ENCODE data around the gene MRPL4. TPM values are rescaled to one million over a fixed set of nuclear protein-coding genes. Genes with fewer than 3 reads are reported as not detected.

Gene MRPL4
- total and polyA plus RNA-seq, 10 of the 15 experiments (the other 5 are each of a cell fraction or from before 2014, with no cell fraction given), result 0.79 to 221 (median 112) TPM

DNA sequence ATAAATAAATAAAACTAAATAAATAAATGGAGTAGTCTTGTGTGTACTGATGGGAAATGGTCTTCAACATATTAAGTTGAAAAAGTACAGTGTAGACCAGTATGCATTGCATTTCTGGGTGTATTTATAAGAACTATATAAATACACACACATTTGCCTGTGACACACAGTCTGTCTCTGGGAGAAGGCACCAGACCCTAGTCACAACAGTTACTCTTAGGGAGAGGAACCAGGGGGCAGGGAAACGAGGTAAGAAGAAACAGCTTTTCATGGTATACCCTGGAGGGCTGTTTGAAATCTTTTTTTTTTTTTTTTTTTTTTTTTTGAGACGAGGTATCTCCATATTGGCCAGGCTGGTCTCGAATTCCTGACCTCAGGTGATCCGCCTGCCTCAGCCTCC, 18.1 kb upstream of the MRPL4 start (continued):
- TF ChIP-seq, protein P1, sequence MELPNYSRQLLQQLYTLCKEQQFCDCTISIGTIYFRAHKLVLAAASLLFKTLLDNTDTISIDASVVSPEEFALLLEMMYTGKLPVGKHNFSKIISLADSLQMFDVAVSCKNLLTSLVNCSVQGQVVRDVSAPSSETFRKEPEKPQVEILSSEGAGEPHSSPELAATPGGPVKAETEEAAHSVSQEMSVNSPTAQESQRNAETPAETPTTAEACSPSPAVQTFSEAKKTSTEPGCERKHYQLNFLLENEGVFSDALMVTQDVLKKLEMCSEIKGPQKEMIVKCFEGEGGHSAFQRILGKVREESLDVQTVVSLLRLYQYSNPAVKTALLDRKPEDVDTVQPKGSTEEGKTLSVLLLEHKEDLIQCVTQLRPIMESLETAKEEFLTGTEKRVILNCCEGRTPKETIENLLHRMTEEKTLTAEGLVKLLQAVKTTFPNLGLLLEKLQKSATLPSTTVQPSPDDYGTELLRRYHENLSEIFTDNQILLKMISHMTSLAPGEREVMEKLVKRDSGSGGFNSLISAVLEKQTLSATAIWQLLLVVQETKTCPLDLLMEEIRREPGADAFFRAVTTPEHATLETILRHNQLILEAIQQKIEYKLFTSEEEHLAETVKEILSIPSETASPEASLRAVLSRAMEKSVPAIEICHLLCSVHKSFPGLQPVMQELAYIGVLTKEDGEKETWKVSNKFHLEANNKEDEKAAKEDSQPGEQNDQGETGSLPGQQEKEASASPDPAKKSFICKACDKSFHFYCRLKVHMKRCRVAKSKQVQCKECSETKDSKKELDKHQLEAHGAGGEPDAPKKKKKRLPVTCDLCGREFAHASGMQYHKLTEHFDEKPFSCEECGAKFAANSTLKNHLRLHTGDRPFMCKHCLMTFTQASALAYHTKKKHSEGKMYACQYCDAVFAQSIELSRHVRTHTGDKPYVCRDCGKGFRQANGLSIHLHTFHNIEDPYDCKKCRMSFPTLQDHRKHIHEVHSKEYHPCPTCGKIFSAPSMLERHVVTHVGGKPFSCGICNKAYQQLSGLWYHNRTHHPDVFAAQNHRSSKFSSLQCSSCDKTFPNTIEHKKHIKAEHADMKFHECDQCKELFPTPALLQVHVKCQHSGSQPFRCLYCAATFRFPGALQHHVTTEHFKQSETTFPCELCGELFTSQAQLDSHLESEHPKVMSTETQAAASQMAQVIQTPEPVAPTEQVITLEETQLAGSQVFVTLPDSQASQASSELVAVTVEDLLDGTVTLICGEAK (IDR thresholded peaks at IDR 0.05; ENCODE audit: borderline replicate concordance), result no peak
- TF ChIP-seq, protein P2, sequence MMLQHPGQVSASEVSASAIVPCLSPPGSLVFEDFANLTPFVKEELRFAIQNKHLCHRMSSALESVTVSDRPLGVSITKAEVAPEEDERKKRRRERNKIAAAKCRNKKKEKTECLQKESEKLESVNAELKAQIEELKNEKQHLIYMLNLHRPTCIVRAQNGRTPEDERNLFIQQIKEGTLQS (IDR thresholded peaks at IDR 0.05; ENCODE audit: borderline replicate concordance, extremely low read depth, low read depth, low read length), result no peak
- TF ChIP-seq MYC (IDR thresholded peaks at IDR 0.05; ENCODE audit: insufficient read depth, insufficient read length, insufficient replicate concordance, low read length, severe bottlenecking) (no peak), SMC3 (IDR thresholded peaks at IDR 0.05; ENCODE audit: borderline replicate concordance, low read length) (no peak)
- TF ChIP-seq, protein P3, sequence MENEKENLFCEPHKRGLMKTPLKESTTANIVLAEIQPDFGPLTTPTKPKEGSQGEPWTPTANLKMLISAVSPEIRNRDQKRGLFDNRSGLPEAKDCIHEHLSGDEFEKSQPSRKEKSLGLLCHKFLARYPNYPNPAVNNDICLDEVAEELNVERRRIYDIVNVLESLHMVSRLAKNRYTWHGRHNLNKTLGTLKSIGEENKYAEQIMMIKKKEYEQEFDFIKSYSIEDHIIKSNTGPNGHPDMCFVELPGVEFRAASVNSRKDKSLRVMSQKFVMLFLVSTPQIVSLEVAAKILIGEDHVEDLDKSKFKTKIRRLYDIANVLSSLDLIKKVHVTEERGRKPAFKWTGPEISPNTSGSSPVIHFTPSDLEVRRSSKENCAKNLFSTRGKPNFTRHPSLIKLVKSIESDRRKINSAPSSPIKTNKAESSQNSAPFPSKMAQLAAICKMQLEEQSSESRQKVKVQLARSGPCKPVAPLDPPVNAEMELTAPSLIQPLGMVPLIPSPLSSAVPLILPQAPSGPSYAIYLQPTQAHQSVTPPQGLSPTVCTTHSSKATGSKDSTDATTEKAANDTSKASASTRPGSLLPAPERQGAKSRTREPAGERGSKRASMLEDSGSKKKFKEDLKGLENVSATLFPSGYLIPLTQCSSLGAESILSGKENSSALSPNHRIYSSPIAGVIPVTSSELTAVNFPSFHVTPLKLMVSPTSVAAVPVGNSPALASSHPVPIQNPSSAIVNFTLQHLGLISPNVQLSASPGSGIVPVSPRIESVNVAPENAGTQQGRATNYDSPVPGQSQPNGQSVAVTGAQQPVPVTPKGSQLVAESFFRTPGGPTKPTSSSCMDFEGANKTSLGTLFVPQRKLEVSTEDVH (IDR thresholded peaks at IDR 0.05; ENCODE audit: low read depth, partially characterized antibody), result no peak

All from GM12878 (cell line).